Suprapubic skin (tissue), 4 donors: ENCODE measurements around the gene ZNF75A. TPM values are rescaled to one million over a fixed set of nuclear protein-coding genes. Genes with fewer than 3 reads are reported as not detected.

Experiments used
- DNase-seq, 2 donors: peaks; one replicate each; pipeline ENCODE4 v3.0.0-alpha.2; 2019; ENCODE audit warnings: low spot score in 2 of 2
- H3K27ac ChIP-seq: fragments of 200-600 bp; sonication (generic); one replicate; pipeline ENCODE4 v1.5.1; 2019
- H3K27me3 ChIP-seq: fragments of 200-600 bp; sonication (generic); one replicate; pipeline ENCODE4 v1.5.1; 2019
- H3K36me3 ChIP-seq: fragments of 200-600 bp; sonication (generic); one replicate; pipeline ENCODE4 v1.5.1; 2019
- H3K4me1 ChIP-seq: fragments of 200-600 bp; sonication (generic); one replicate; pipeline ENCODE4 v1.5.1; 2019
- H3K4me3 ChIP-seq: fragments of 200-600 bp; sonication (generic); one replicate; pipeline ENCODE4 v1.5.1; 2019; ENCODE audit warnings: mild to moderate bottlenecking
- H3K9me3 ChIP-seq: fragments of 200-600 bp; sonication (generic); one replicate; pipeline ENCODE4 v1.5.1; 2019
- EP300 ChIP-seq: sonication (generic); formaldehyde crosslinking; IDR thresholded peaks from one replicate; pipeline ENCODE4 v1.6.1; 2017; ENCODE audit warnings: antibody characterized with exemption
- POLR2A ChIP-seq, 2 donors: fragments of 450-650 bp; IDR thresholded peaks; one replicate each; pipeline ENCODE4 v1.6.1; 2017; ENCODE audit warnings: antibody characterized with exemption in 2 of 2, mild to moderate bottlenecking in 2 of 2, moderate library complexity in 2 of 2
- POLR2AphosphoS5 ChIP-seq, 3 donors: sonication (generic); formaldehyde crosslinking; IDR thresholded peaks; one replicate each; pipeline ENCODE4 v1.6.1; 2017; ENCODE audit warnings: antibody characterized with exemption in 3 of 3
- WGBS: methylation state at CpG from one replicate; pipeline ENCODE4 v1.1.5; 2018; 5-methylcytosine and 5-hydroxymethylcytosine counted together
- total RNA-seq, 4 donors: library from RNA; depleted of rRNA; stranded (reverse); fragments of >200 nt; gene quantifications; one replicate each; pipeline ENCODE4 v1.1.0, GENCODE V29; 2016
- TF ChIP-seq, protein P1 (sequence below), 2 donors: fragments of 200-600 bp in 1 of 2; fragments of 450-650 bp in 1 of 2; sonication (generic) in 1 of 2; IDR thresholded peaks; one replicate each; pipeline ENCODE4 v1.5.1; 2016 to 2019; ENCODE audit warnings: antibody characterized with exemption in 2 of 2, mild to moderate bottlenecking in 1 of 2, moderate library complexity in 1 of 2

The ZNF75A gene
- total RNA-seq, 4 donors from 2014 or later = 13.8 to 40.4 (median 19.1) TPM

DNA sequence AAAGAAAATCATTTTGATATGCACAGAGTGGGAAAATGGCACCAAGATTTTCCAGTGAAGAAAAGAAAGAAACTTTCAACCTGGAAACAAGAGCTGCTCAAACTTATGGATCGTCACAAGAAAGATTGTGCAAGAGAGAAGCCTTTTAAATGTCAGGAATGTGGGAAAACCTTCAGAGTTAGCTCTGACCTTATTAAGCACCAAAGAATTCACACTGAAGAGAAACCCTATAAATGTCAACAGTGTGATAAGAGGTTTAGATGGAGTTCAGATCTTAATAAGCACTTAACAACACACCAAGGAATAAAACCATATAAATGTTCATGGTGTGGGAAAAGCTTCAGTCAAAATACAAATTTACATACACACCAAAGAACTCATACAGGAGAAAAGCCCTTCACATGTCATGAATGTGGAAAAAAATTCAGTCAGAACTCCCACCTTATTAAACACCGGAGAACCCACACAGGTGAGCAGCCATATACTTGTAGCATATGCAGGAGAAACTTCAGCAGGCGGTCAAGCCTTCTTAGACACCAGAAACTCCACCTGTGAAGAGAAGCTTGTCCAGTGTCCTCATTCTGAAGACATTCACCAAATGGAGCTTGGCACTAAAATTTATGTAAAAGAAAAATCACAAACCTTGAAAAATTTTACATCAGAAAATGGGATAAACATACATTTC, 12.2 kb downstream of the ZNF75A start:
- DNase-seq = no peak
- Histone ChIP-seq H3K4me3 (no peak overlapping the region), H3K27ac (no peak overlapping the region), H3K9me3 (peaks cover 87% of the 10 kb centered on the region), H3K27me3 (no peaks in the 10 kb centered on the region), H3K4me1 (no peaks in the 10 kb centered on the region), H3K36me3 (peaks cover 50% of the 10 kb centered on the region)
- 93% methylated on average over 3 of the region's 3 CpGs for WGBS
- TF ChIP-seq POLR2A (IDR thresholded peaks at IDR 0.05) (no peak), EP300 (no peak), POLR2AphosphoS5 (IDR thresholded peaks at IDR 0.05) (no peak)
- TF ChIP-seq, protein P1, sequence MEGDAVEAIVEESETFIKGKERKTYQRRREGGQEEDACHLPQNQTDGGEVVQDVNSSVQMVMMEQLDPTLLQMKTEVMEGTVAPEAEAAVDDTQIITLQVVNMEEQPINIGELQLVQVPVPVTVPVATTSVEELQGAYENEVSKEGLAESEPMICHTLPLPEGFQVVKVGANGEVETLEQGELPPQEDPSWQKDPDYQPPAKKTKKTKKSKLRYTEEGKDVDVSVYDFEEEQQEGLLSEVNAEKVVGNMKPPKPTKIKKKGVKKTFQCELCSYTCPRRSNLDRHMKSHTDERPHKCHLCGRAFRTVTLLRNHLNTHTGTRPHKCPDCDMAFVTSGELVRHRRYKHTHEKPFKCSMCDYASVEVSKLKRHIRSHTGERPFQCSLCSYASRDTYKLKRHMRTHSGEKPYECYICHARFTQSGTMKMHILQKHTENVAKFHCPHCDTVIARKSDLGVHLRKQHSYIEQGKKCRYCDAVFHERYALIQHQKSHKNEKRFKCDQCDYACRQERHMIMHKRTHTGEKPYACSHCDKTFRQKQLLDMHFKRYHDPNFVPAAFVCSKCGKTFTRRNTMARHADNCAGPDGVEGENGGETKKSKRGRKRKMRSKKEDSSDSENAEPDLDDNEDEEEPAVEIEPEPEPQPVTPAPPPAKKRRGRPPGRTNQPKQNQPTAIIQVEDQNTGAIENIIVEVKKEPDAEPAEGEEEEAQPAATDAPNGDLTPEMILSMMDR (IDR thresholded peaks at IDR 0.05) = no peak

DNA sequence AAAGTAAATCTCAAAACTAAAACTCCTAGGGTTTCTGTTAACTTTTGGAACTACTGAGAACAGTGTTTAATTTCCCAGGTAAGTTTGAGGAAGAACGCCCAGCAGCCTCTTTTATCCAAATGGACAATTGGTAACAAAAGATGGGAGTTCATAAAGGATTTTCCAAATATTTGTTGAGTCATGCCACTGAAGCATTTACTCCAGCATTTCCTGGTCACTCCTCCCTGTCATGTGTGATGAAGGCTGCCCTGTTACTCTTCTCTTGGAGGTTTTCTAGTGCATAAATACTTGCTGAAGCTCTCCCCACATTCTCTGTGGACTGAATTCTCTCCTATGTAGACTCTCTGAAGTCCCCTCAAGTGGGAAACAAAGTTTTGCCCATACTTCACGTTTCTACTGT, 16.5 kb downstream of the ZNF75A start:
- Histone ChIP-seq H3K4me1 (no peaks in the 10 kb centered on the region), H3K27me3 (no peaks in the 10 kb centered on the region), H3K9me3 (peaks cover 64% of the 10 kb centered on the region), H3K27ac (no peak overlapping the region), H3K4me3 (no peak overlapping the region), H3K36me3 (peaks cover 12% of the 10 kb centered on the region)
- no peak for TF ChIP-seq EP300
- TF ChIP-seq POLR2AphosphoS5 (IDR thresholded peaks at IDR 0.05) = no peak
- TF ChIP-seq, protein P1 (IDR thresholded peaks at IDR 0.05) = no peak
- no peak for TF ChIP-seq POLR2A (IDR thresholded peaks at IDR 0.05)
- no peak for DNase-seq
- WGBS = 71% methylated on average over 2 of the region's 2 CpGs

DNA sequence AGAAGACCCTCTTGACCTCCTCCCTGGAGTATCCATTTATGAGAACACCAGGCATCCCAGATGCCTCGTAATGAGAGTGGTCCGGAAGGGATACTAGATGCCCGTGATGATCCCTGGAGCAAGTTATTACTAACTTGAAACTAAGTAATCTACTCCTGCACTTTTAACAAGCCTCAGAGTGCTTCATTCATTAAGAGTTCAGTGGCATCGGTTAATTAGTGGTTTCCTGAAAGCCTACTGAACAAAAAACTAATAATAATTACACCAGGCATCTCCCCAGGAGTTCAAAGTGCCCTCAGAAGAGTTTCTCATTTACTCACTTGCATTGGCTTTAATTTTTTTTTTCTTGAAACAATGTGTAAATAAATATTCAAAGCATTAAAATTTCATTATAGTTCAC, 22.2 kb downstream of the ZNF75A start:
- Histone ChIP-seq H3K4me1 (no peaks in the 10 kb centered on the region), H3K36me3 (no peaks in the 10 kb centered on the region), H3K27ac (no peak overlapping the region), H3K27me3 (no peaks in the 10 kb centered on the region), H3K4me3 (no peak overlapping the region), H3K9me3 (peaks cover 25% of the 10 kb centered on the region)
- TF ChIP-seq, protein P1 (IDR thresholded peaks at IDR 0.05) = no peak
- no peak for TF ChIP-seq EP300
- DNase-seq = no peak
- 75% methylated on average over 4 of the region's 4 CpGs for WGBS

DNA sequence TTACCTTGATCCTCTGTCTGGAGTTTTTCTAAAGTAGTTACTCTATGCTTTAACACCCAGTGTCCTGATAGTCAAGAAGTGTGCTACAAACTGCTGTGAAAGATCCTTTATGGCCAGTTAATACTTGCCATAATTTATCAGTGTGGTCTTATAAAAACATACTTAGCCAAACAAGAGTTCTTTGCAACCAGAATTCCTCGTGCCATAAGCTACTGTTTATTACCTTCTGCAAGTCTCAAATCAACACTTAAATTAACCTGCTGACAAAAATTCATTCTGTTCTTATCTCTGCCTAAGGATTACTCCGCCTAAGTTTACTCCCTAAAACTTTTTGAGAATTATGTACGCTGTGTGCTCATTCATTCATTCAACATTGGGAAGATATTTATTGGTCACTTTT, 22.8 kb downstream of the ZNF75A start:
- H3K36me3 ChIP-seq = no peaks in the 10 kb centered on the region
- 47% methylated on average over 3 of the region's 3 CpGs for WGBS
- DNase-seq = no peak
- H3K4me1 ChIP-seq = no peaks in the 10 kb centered on the region
- TF ChIP-seq, protein P1 (IDR thresholded peaks at IDR 0.05) = no peak
- TF ChIP-seq POLR2A (IDR thresholded peaks at IDR 0.05) (no peak), POLR2AphosphoS5 (IDR thresholded peaks at IDR 0.05) (no peak), EP300 (no peak)
- peaks cover 21% of the 10 kb centered on the region for H3K9me3 ChIP-seq
- no peaks in the 10 kb centered on the region for H3K27me3 ChIP-seq
- no peak overlapping the region for H3K4me3 ChIP-seq
- H3K27ac ChIP-seq = no peak overlapping the region

DNA sequence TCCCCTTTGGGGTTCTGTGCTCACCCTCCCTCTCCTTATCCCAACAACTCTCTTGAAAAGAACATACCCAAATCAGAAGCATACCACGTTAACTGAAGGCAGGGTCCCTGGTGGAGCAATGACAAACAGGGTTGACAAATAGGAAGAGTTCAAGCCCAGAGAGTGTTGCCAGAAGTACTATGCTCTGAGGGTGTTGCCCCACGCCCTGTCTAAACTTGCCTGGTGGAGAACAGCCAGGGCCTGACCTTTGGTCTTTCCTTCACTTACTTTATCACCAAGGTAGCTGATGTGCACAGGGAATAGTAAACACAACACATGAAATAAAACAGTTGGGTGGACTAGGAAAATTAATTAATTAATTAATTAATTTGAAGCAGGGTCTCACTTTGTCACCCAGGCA, 23.3 kb downstream of the ZNF75A start:
- Histone ChIP-seq H3K36me3 (no peaks in the 10 kb centered on the region), H3K4me1 (no peaks in the 10 kb centered on the region), H3K27ac (no peak overlapping the region), H3K27me3 (no peaks in the 10 kb centered on the region), H3K4me3 (no peak overlapping the region), H3K9me3 (peaks cover 17% of the 10 kb centered on the region)
- DNase-seq = no peak
- TF ChIP-seq POLR2A (IDR thresholded peaks at IDR 0.05) (no peak), POLR2AphosphoS5 (IDR thresholded peaks at IDR 0.05) (no peak), EP300 (no peak)
- TF ChIP-seq, protein P1 (IDR thresholded peaks at IDR 0.05) = no peak
- 68% methylated on average over 2 of the region's 2 CpGs for WGBS
